HepG2 (cell line): ENCODE results near the gene DDX20. TPM values are rescaled to one million over a fixed set of nuclear protein-coding genes. Genes with fewer than 3 reads are reported as not detected.

Experiments used
- ADNP ChIP-seq: sonication (generic); formaldehyde crosslinking; IDR thresholded peaks from 2 replicates; pipeline ENCODE4 v1.4.0; 2020; ENCODE audit warnings: missing genetic modification reagents
- CC2D1A ChIP-seq: sonication (generic); formaldehyde crosslinking; IDR thresholded peaks from 2 replicates; pipeline ENCODE4 v1.8.1; 2023; ENCODE audit warnings: mild to moderate bottlenecking, missing genetic modification reagents
- HHEX ChIP-seq: IDR thresholded peaks from 2 replicates; pipeline ENCODE4 v1.6.1; 2016; ENCODE audit warnings: control low read depth
- IRX3 ChIP-seq: sonication (generic); formaldehyde crosslinking; IDR thresholded peaks from 2 replicates; pipeline ENCODE4 v1.8.1; 2023; ENCODE audit warnings: mild to moderate bottlenecking, low read depth, missing genetic modification reagents, borderline replicate concordance
- MAFF ChIP-seq: IDR thresholded peaks from 2 replicates; pipeline ENCODE4 v1.6.1; 2011; ENCODE audit warnings: low read depth, low read length, improper control_type of control experiment
- MIXL1 ChIP-seq: IDR thresholded peaks from 2 replicates; pipeline ENCODE4 v1.6.1; 2016
- MTF1 ChIP-seq: sonication (generic); formaldehyde crosslinking; IDR thresholded peaks from 2 replicates; pipeline ENCODE4 v1.5.0; 2020; ENCODE audit warnings: missing genetic modification reagents
- MXI1 ChIP-seq: IDR thresholded peaks from 3 replicates; pipeline ENCODE4 v1.6.1; 2012; ENCODE audit warnings: low read depth, low read length, inconsistent platforms, borderline replicate concordance
- PAF1 ChIP-seq: IDR thresholded peaks from 2 replicates; pipeline ENCODE4 v1.6.1; 2016; ENCODE audit warnings: missing genetic modification reagents, missing compliant biosample characterization
- PHF20 ChIP-seq: sonication (generic); formaldehyde crosslinking; IDR thresholded peaks from 2 replicates; pipeline ENCODE4 v1.5.0; 2020; ENCODE audit warnings: mild to moderate bottlenecking, missing genetic modification reagents
- PLRG1 ChIP-seq: fragments of 450-650 bp; conservative IDR thresholded peaks from 2 replicates; pipeline ENCODE4 v1.6.1; 2016
- SRSF4 ChIP-seq: fragments of 200-400 bp; formaldehyde crosslinking; IDR thresholded peaks from one replicate; pipeline ENCODE4 v1.6.1; 2018; ENCODE audit warnings: mild to moderate bottlenecking, low read depth, low read length, moderate library complexity; ENCODE audit not compliant: poor library complexity, severe bottlenecking
- ZBTB7B ChIP-seq: sonication (generic); formaldehyde crosslinking; IDR thresholded peaks from 2 replicates; pipeline ENCODE4 v1.4.0; 2020; ENCODE audit warnings: missing genetic modification reagents
- ZEB1 ChIP-seq: IDR thresholded peaks from 2 replicates; pipeline ENCODE4 v1.6.1; 2012; ENCODE audit warnings: mild to moderate bottlenecking, low read depth, inconsistent platforms; ENCODE audit not compliant: insufficient replicate concordance
- ZFP62 ChIP-seq: sonication (generic); formaldehyde crosslinking; IDR thresholded peaks from 2 replicates; pipeline ENCODE4 v1.4.0; 2020; ENCODE audit warnings: missing genetic modification reagents
- ZMAT3 ChIP-seq: sonication (generic); formaldehyde crosslinking; conservative IDR thresholded peaks from 2 replicates; pipeline ENCODE4 v1.7.0; 2021; ENCODE audit warnings: missing genetic modification reagents
- ZNF577 ChIP-seq: sonication (generic); formaldehyde crosslinking; IDR thresholded peaks from 2 replicates; pipeline ENCODE4 v1.4.0; 2020; ENCODE audit warnings: mild to moderate bottlenecking, low read depth, missing genetic modification reagents, borderline replicate concordance
- ZNF75D ChIP-seq: sonication (generic); formaldehyde crosslinking; IDR thresholded peaks from 2 replicates; pipeline ENCODE4 v1.8.1; 2023; ENCODE audit warnings: missing genetic modification reagents, mild to moderate bottlenecking, borderline replicate concordance
- ZNF83 ChIP-seq: sonication (generic); formaldehyde crosslinking; IDR thresholded peaks from 2 replicates; pipeline ENCODE4 v1.4.0; 2020; ENCODE audit warnings: missing genetic modification reagents, mild to moderate bottlenecking, borderline replicate concordance
- polyA plus RNA-seq, 8 experiments: library from polyadenylated mRNA; depleted of rRNA in 3 of 8; stranded (reverse) in 7 of 8; unstranded in 1 of 8; fragments of >200 nt; fragmentation: Illumina TruSeq in 4 of 8; extraction: Trizol in 4 of 8; gene quantifications; 2 replicates each; pipeline versions ENCODE4 v1.2.1 to v1.2.3, GENCODE V29; 2011 to 2016; ENCODE audit warnings: low read depth in 4 of 8, missing spikeins in 1 of 8, mixed read lengths in 1 of 8; ENCODE audit not compliant: insufficient read depth in 1 of 8
- total RNA-seq, 5 experiments: library from RNA; depleted of rRNA; stranded (reverse); fragments of >200 nt; fragmentation: Illumina TruSeq; extraction: Trizol; gene quantifications; 2 replicates each; pipeline ENCODE4 v1.2.3, GENCODE V29; 2016; ENCODE audit warnings: low read depth in 1 of 5
- TF ChIP-seq, protein P1 (sequence below): sonication (generic); formaldehyde crosslinking; IDR thresholded peaks from one replicate; pipeline ENCODE4 v1.5.1; 2020; ENCODE audit warnings: mild to moderate bottlenecking, missing genetic modification reagents; ENCODE audit errors: not compliant biosample characterization
- TF ChIP-seq, protein P2 (sequence below): sonication (generic); formaldehyde crosslinking; IDR thresholded peaks from 2 replicates; pipeline ENCODE4 v1.5.0; 2020; ENCODE audit warnings: missing genetic modification reagents, mild to moderate bottlenecking, borderline replicate concordance
- TF ChIP-seq, protein P3 (sequence below): IDR thresholded peaks from 2 replicates; pipeline ENCODE4 v1.6.1; 2016; ENCODE audit warnings: missing genetic modification reagents, missing compliant biosample characterization

Gene DDX20
- total and polyA plus RNA-seq, 2 of the 13 experiments (the other 11 are each of a cell fraction or from before 2014, with no cell fraction given): 4.0 to 14.3 TPM

DNA sequence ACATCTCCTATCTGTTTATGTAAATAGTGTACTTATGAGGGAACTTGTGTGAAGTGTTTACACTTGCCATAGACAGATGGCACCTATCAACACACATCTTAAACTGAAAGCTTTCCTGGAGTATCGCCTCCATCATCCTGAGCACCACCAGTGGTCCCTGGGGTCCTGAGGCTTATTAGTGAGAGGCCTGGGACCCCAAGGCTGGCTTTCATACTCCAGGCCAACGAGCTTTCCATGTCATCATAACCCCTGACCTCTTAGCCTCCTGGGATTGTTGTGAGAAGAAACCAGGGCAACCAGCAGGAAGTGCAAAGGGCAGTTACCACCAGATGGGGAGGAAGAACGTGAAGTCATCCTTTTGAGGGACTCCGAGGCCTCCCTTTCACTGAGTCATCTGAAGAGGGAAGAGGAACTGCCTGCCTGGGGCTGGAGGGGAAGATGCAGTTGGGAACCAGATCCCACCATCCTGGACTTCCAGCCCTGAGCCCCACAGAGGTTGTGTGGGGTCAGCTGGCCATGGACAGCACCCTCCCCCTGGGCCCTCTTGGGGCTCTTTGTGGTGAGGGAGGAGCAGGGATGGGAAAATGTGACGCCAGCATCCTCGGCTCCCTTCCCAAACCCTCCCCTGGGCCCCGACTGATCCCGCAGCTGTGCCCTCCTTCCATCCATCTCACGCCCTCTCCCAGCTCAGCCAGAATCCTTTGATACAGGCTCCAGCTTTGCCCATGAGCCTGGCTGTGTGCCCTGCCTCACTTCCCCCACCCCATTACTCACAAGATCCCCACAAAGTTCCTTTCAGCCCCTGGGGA is 22.3 kb upstream of the DDX20 start (continued):
- TF ChIP-seq ZNF577 (CRISPR knock-in tag) (no peak), PHF20 (peak; percentile 32; the same call in 1 of the 2 replicates), ZBTB7B (CRISPR knock-in tag) (no peak), MIXL1 (CRISPR knock-in tag) (peak; percentile 62), SRSF4 (no peak), ZNF83 (CRISPR knock-in tag) (no peak), MAFF (peak; percentile 34), ZNF75D (no peak), HHEX (CRISPR knock-in tag) (no peak), ADNP (no peak), CC2D1A (CRISPR knock-in tag) (no peak), PLRG1 (no peak), ZEB1 (no peak), ZFP62 (CRISPR knock-in tag) (no peak), MTF1 (CRISPR knock-in tag) (no peak), ZMAT3 (CRISPR knock-in tag) (no peak), IRX3 (CRISPR knock-in tag) (no peak), PAF1 (CRISPR knock-in tag) (no peak), MXI1 (peak; percentile 90; the same call in 1 of the 3 replicates)
- TF ChIP-seq, protein P1, sequence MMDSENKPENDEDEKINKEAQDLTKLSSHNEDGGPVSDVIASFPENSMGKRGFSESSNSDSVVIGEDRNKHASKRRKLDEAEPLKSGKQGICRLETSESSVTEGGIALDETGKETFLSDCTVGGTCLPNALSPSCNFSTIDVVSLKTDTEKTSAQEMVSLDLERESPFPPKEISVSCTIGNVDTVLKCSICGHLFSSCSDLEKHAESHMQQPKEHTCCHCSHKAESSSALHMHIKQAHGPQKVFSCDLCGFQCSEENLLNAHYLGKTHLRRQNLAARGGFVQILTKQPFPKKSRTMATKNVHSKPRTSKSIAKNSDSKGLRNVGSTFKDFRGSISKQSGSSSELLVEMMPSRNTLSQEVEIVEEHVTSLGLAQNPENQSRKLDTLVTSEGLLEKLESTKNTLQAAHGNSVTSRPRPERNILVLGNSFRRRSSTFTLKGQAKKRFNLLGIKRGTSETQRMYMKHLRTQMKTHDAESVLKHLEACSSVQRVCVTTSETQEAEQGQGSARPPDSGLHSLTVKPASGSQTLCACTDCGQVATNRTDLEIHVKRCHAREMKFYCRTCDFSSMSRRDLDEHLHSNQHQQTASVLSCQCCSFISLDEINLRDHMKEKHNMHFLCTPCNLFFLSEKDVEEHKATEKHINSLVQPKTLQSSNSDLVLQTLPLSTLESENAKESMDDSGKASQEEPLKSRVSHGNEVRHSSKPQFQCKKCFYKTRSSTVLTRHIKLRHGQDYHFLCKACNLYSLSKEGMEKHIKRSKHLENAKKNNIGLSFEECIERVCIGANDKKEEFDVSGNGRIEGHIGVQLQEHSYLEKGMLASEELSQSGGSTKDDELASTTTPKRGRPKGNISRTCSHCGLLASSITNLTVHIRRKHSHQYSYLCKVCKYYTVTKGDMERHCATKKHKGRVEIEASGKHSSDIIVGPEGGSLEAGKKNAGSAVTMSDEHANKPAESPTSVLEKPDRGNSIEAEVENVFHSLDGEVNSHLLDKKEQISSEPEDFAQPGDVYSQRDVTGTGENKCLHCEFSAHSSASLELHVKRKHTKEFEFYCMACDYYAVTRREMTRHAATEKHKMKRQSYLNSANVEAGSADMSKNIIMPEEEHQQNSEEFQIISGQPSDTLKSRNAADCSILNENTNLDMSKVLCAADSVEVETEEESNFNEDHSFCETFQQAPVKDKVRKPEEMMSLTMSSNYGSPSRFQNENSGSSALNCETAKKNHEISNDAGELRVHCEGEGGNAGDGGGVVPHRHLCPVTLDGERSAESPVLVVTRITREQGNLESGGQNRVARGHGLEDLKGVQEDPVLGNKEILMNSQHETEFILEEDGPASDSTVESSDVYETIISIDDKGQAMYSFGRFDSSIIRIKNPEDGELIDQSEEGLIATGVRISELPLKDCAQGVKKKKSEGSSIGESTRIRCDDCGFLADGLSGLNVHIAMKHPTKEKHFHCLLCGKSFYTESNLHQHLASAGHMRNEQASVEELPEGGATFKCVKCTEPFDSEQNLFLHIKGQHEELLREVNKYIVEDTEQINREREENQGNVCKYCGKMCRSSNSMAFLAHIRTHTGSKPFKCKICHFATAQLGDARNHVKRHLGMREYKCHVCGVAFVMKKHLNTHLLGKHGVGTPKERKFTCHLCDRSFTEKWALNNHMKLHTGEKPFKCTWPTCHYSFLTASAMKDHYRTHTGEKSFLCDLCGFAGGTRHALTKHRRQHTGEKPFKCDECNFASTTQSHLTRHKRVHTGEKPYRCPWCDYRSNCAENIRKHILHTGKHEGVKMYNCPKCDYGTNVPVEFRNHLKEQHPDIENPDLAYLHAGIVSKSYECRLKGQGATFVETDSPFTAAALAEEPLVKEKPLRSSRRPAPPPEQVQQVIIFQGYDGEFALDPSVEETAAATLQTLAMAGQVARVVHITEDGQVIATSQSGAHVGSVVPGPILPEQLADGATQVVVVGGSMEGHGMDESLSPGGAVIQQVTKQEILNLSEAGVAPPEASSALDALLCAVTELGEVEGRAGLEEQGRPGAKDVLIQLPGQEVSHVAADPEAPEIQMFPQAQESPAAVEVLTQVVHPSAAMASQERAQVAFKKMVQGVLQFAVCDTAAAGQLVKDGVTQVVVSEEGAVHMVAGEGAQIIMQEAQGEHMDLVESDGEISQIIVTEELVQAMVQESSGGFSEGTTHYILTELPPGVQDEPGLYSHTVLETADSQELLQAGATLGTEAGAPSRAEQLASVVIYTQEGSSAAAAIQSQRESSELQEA (CRISPR knock-in tag): no peak
- TF ChIP-seq, protein P2, sequence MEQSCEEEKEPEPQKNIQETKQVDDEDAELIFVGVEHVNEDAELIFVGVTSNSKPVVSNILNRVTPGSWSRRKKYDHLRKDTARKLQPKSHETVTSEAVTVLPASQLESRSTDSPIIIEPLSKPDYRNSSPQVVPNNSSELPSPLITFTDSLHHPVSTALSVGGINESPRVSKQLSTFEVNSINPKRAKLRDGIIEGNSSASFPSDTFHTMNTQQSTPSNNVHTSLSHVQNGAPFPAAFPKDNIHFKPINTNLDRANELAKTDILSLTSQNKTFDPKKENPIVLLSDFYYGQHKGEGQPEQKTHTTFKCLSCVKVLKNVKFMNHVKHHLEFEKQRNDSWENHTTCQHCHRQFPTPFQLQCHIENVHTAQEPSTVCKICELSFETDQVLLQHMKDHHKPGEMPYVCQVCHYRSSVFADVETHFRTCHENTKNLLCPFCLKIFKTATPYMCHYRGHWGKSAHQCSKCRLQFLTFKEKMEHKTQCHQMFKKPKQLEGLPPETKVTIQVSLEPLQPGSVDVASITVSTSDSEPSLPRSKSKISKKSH (CRISPR knock-in tag): no peak
- TF ChIP-seq, protein P3, sequence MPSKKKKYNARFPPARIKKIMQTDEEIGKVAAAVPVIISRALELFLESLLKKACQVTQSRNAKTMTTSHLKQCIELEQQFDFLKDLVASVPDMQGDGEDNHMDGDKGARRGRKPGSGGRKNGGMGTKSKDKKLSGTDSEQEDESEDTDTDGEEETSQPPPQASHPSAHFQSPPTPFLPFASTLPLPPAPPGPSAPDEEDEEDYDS (CRISPR knock-in tag): no peak
